K562 (cell line): ENCODE data around the gene LAGE3. TPM values are rescaled to one million over a fixed set of nuclear protein-coding genes. Genes with fewer than 3 reads are reported as not detected.

Source experiments
- ATAC-seq: fragments of 200-7000 bp; cut with Tn5 transposase; 3 replicates; pipeline ENCODE4 v1.9.1; 2020; ENCODE audit warnings: moderate library complexity
- BruUV-seq: library from RNA; stranded (reverse); fragments of 400-500 nt; replicated peaks from 2 replicates; lab custom pipeline; 2021; lab: Mats Ljungman, UMichigan
- CTCF ChIA-PET: fragments of 300-600 bp; formaldehyde crosslinking; extraction: SDS; loops from one replicate; lab custom pipeline; 2021; ENCODE audit warnings: low intra/inter-chr PET ratio; lab: Yijun Ruan, JAX
- POLR2A ChIA-PET: fragments of 300-600, 350-650 bp; sonication (Branson Sonifier 250); formaldehyde crosslinking; extraction: SDS; loops from one replicate; lab custom pipeline; 2021; ENCODE audit warnings: antibody characterized with exemption, inconsistent platforms; lab: Yijun Ruan, JAX
- DNase-seq, 4 experiments: peaks; one replicate each; pipeline versions ENCODE4 v3.0.0 to v3.0.0-alpha.2; 2011 to 2018; ENCODE audit warnings: low spot score in 3 of 4, mixed read lengths in 3 of 4; ENCODE audit errors: extremely low read depth in 1 of 4
- FAIRE-seq: peaks from 2 replicates; lab custom pipeline; 2011; peaks lifted over from hg19 to GRCh38; lab: Jason Lieb, UNC
- H2AFZ ChIP-seq: 2 replicates; pipeline ENCODE4 v1.6.0; 2011; ENCODE audit warnings: low read depth, low read length, control low read depth, inconsistent platforms
- H3K27ac ChIP-seq: fragments of 200-600 bp; 3 replicates; pipeline ENCODE4 v1.8.0; 2011; ENCODE audit warnings: low read depth, mild to moderate bottlenecking, control low read depth, inconsistent platforms, low read length, moderate library complexity, mixed read lengths; ENCODE audit errors: extremely low read depth
- H3K27me3 ChIP-seq, 2 experiments: fragments of 300-600 bp in 1 of 2; 2 replicates in 1 of 2; 3 replicates in 1 of 2; pipeline versions ENCODE4 v1.6.0 to v1.8.0; 2011; ENCODE audit warnings: inconsistent platforms in 2 of 2, low read length in 2 of 2, mild to moderate bottlenecking in 1 of 2, mixed read lengths in 1 of 2, moderate library complexity in 1 of 2; ENCODE audit not compliant: control insufficient read depth in 2 of 2, insufficient read depth in 2 of 2
- H3K36me3 ChIP-seq: fragments of 300-600 bp; 3 replicates; pipeline ENCODE4 v1.8.0; 2011; ENCODE audit warnings: mild to moderate bottlenecking, low read length, inconsistent platforms; ENCODE audit not compliant: control insufficient read depth, insufficient read depth
- H3K4me1 ChIP-seq, 2 experiments: fragments of 200-600 bp in 1 of 2; replicated peaks in 1 of 2; 2 replicates in 1 of 2; 3 replicates in 1 of 2; pipeline versions ENCODE4 v1.5.1 to v1.8.0; 2011; ENCODE audit warnings: inconsistent platforms in 2 of 2, low read length in 2 of 2, mild to moderate bottlenecking in 1 of 2, mixed read lengths in 1 of 2, moderate library complexity in 1 of 2; ENCODE audit not compliant: control insufficient read depth in 2 of 2, insufficient read depth in 2 of 2
- H3K4me2 ChIP-seq: 2 replicates; pipeline ENCODE4 v1.6.1; 2011; ENCODE audit warnings: low read length, control low read depth, inconsistent platforms, mixed read lengths; ENCODE audit not compliant: insufficient read depth
- H3K4me3 ChIP-seq: fragments of 200-600 bp; sonication (generic), shearing (Covaris generic); 2 replicates; pipeline ENCODE4 v1.5.1; 2016; ENCODE audit warnings: control low read depth, inconsistent platforms
- H3K79me2 ChIP-seq: fragments of 200-600 bp; 3 replicates; pipeline ENCODE4 v1.8.0; 2011; ENCODE audit warnings: low read length, inconsistent platforms; ENCODE audit not compliant: control insufficient read depth, insufficient read depth
- H3K9ac ChIP-seq, 2 experiments: 2 replicates each; pipeline versions ENCODE4 v1.6.0 to v1.6.1; 2011; ENCODE audit warnings: low read depth in 2 of 2, low read length in 2 of 2, control low read depth in 1 of 2, inconsistent platforms in 1 of 2, mild to moderate bottlenecking in 1 of 2, mixed read lengths in 1 of 2; ENCODE audit not compliant: insufficient read depth in 1 of 2
- H3K9me1 ChIP-seq: one replicate; pipeline ENCODE4 v1.6.0; 2011; ENCODE audit warnings: inconsistent platforms, mild to moderate bottlenecking, low read length, moderate library complexity; ENCODE audit not compliant: control insufficient read depth, insufficient read depth
- H3K9me3 ChIP-seq: replicated peaks from 2 replicates; pipeline ENCODE4 v1.5.1; 2011; ENCODE audit warnings: low read depth, low read length, inconsistent platforms; ENCODE audit not compliant: control insufficient read depth, insufficient read depth
- H4K20me1 ChIP-seq: replicated peaks from 2 replicates; pipeline ENCODE4 v1.6.1; 2011; ENCODE audit warnings: low read length, inconsistent platforms, mixed read lengths; ENCODE audit not compliant: control insufficient read depth, insufficient read depth
- CXXC5 ChIP-seq: fragments of 250-450 bp; sonication (Bioruptor Pico); IDR thresholded peaks from 2 replicates; pipeline ENCODE4 v1.8.0; 2022; ENCODE audit warnings: inconsistent platforms, mild to moderate bottlenecking, moderate library complexity
- ELK3 ChIP-seq: fragments of 450-650 bp; formaldehyde crosslinking; IDR thresholded peaks from 2 replicates; pipeline ENCODE4 v1.4.0; 2020; ENCODE audit warnings: mild to moderate bottlenecking
- FOXO4 ChIP-seq: fragments of 450-650 bp; formaldehyde crosslinking; IDR thresholded peaks from 2 replicates; pipeline ENCODE4 v1.4.0; 2020; ENCODE audit warnings: mild to moderate bottlenecking, moderate library complexity
- MXD1 ChIP-seq: fragments of 250-450 bp; sonication (Bioruptor Pico); IDR thresholded peaks from 2 replicates; pipeline ENCODE4 v1.8.0; 2021; ENCODE audit warnings: borderline replicate concordance, mild to moderate bottlenecking, moderate library complexity; ENCODE audit not compliant: poor library complexity, severe bottlenecking
- RBBP5 ChIP-seq: fragments of 200-600 bp; sonication (generic); IDR thresholded peaks from 2 replicates; pipeline ENCODE4 v1.6.1; 2012; ENCODE audit warnings: borderline replicate concordance, mild to moderate bottlenecking, low read length, control low read depth, inconsistent platforms; ENCODE audit not compliant: insufficient read depth, poor library complexity, severe bottlenecking
- SOX6 ChIP-seq: fragments of 450-650 bp; IDR thresholded peaks from 2 replicates; pipeline ENCODE4 v1.6.1; 2014; ENCODE audit warnings: mild to moderate bottlenecking
- WHSC1 ChIP-seq: IDR thresholded peaks from one replicate; pipeline ENCODE4 v1.6.1; 2012; ENCODE audit warnings: low read length, control low read depth, inconsistent platforms
- YY1 ChIP-seq, 3 experiments: IDR thresholded peaks; 2 replicates each; pipeline ENCODE4 v1.6.1; 2011; ENCODE audit warnings: low read length in 2 of 3, mild to moderate bottlenecking in 2 of 3, moderate library complexity in 2 of 3, borderline replicate concordance in 1 of 3, control low read depth in 1 of 3, low read depth in 1 of 3; ENCODE audit not compliant: insufficient read depth in 3 of 3, insufficient replicate concordance in 2 of 3, control insufficient read depth in 1 of 3, insufficient read length in 1 of 3; ENCODE audit errors: extremely low read depth in 1 of 3
- ZKSCAN8 ChIP-seq: fragments of 200-800 bp; sonication (Bioruptor generic); IDR thresholded peaks from 2 replicates; pipeline ENCODE4 v1.6.1; 2016; ENCODE audit warnings: missing genetic modification characterization, missing compliant biosample characterization
- WGBS: fragments of 100-300 bp; shearing (Covaris generic); methylation state at CpG from one replicate; pipeline ENCODE4 v1.1.6; 2016; ENCODE audit warnings: low coverage, mixed read lengths; ENCODE audit not compliant: insufficient coverage; ENCODE audit errors: missing lambda C conversion rate; 5-methylcytosine and 5-hydroxymethylcytosine counted together
- in situ Hi-C: fragments of 300-500 bp; cut with MboI; formaldehyde crosslinking; loops from 4 replicates; pipeline ENCODE4 v1.15.0; 2018; ENCODE audit warnings: inconsistent platforms, mixed read lengths
- intact Hi-C: fragments of 100-400 bp; cut with micrococcal nuclease; formaldehyde crosslinking; loops from 2 replicates; pipeline ENCODE4 v1.14.2; 2022
- polyA plus RNA-seq, 8 experiments: library from polyadenylated mRNA; depleted of rRNA in 4 of 8; stranded (reverse) in 5 of 8; unstranded in 3 of 8; fragments of >200 nt; fragmentation: Nextera tagmentation in 2 of 8; fragmentation: Illumina TruSeq in 1 of 8; extraction: Ambion mirVana in 2 of 8; extraction: Trizol in 1 of 8; gene quantifications; 2 replicates each; pipeline versions ENCODE4 v1.2.1 to v1.2.3, GENCODE V29; 2011 to 2014; ENCODE audit warnings: inconsistent platforms in 1 of 8, missing spikeins in 1 of 8
- total RNA-seq, 7 experiments: library from RNA; depleted of rRNA in 6 of 7; stranded (reverse); fragments of >200 nt in 6 of 7; fragmentation: Illumina TruSeq in 2 of 7; extraction: Trizol in 2 of 7; gene quantifications; 2 replicates each; pipeline versions ENCODE4 v1.2.1 to v1.2.3, GENCODE V29; 2011 to 2021; ENCODE audit warnings: low replicate concordance in 1 of 7

Gene LAGE3
- total and polyA plus RNA-seq, 9 of the 15 experiments (the other 6 are each of a cell fraction or from before 2014, with no cell fraction given): 28.2 to 125 (median 35.8) TPM

- no peak for FAIRE-seq
- in situ Hi-C loops: no loop called here
- CTCF ChIA-PET: no interaction called here
- no peaks in the 10 kb centered on the region for H3K27me3 ChIP-seq
- ATAC-seq: no peak
- no peak overlapping the region for H3K4me2 ChIP-seq
- H3K4me1 ChIP-seq: peaks cover 42 to 84% of the 10 kb centered on the region in 2 experiments
- H3K79me2 ChIP-seq: peaks cover 72% of the 10 kb centered on the region
- intact Hi-C loops: loop anchor here (5.0 kb wide), 1 partner anchor 90 kb away; the partner anchor contains the start of gene RPL10
- 91% methylated on average over 19 of the region's 28 CpGs for WGBS
- TF ChIP-seq FOXO4 (CRISPR knock-in tag) (no peak), RBBP5 (no peak), MXD1 (no peak), ZKSCAN8 (CRISPR knock-in tag) (no peak), YY1 (IDR thresholded peaks at IDR 0.05; ENCODE audit: borderline replicate concordance in 1 of 3, control insufficient read depth in 1 of 3, extremely low read depth in 1 of 3, insufficient read depth in 3 of 3, insufficient read length in 1 of 3, insufficient replicate concordance in 2 of 3, low read depth in 1 of 3, low read length in 2 of 3) (no peak), WHSC1 (no peak), ELK3 (CRISPR knock-in tag) (no peak), CXXC5 (no peak), SOX6 (no peak)
- peak overlapping the region in 1 of 2 experiments; percentile 74; a peak in 2 of 4 replicates for H3K9ac ChIP-seq
- H3K36me3 ChIP-seq: peaks cover 50% of the 10 kb centered on the region
- POLR2A ChIA-PET: interaction anchor here (0.6 to 2.1 kb wide), 7 partner anchors 28 to 591 kb away, joined by 3 to 10 read pairs (median 4); partner anchors contain the start of genes ATP6AP1 and RPL10
- no TSS peak for BruUV-seq
- no peak overlapping the region for H3K27ac ChIP-seq
- H3K4me3 ChIP-seq: no peak overlapping the region
- H2AFZ ChIP-seq: no peak overlapping the region
- DNase-seq: no peak
- no peaks in the 10 kb centered on the region for H3K9me1 ChIP-seq
- H3K9me3 ChIP-seq: no peaks in the 10 kb centered on the region
- peaks cover 7% of the 10 kb centered on the region; the same call in 1 of the 2 replicates for H4K20me1 ChIP-seq
Observed at GRCh38 chrX:154487518-154488290, 8.6 kb upstream of the LAGE3 start.
